ENCODE data around the gene ZNF668. TPM values are rescaled to one million over a fixed set of nuclear protein-coding genes. Genes with fewer than 3 reads are reported as not detected.

Gene ZNF668
- total and polyA plus RNA-seq, 2 of the 13 experiments (the other 11 are each of a cell fraction or from before 2014, with no cell fraction given) = 3.8 to 9.8 TPM

- peak; percentile 81 for TF ChIP-seq ZNF784 (CRISPR knock-in tag; IDR thresholded peaks at IDR 0.05; ENCODE audit: borderline replicate concordance)
- TF ChIP-seq NCOA1 (CRISPR knock-in tag; IDR thresholded peaks at IDR 0.05) = 0 out of 2 replicates have a peak, but pooled peaks have one; percentile 51
- TF ChIP-seq ZNF383 (CRISPR knock-in tag; IDR thresholded peaks at IDR 0.05; ENCODE audit: borderline replicate concordance) = no peak
- peak; percentile 76 for TF ChIP-seq ZNF772 (CRISPR knock-in tag; IDR thresholded peaks at IDR 0.05)
- TF ChIP-seq, protein P1, sequence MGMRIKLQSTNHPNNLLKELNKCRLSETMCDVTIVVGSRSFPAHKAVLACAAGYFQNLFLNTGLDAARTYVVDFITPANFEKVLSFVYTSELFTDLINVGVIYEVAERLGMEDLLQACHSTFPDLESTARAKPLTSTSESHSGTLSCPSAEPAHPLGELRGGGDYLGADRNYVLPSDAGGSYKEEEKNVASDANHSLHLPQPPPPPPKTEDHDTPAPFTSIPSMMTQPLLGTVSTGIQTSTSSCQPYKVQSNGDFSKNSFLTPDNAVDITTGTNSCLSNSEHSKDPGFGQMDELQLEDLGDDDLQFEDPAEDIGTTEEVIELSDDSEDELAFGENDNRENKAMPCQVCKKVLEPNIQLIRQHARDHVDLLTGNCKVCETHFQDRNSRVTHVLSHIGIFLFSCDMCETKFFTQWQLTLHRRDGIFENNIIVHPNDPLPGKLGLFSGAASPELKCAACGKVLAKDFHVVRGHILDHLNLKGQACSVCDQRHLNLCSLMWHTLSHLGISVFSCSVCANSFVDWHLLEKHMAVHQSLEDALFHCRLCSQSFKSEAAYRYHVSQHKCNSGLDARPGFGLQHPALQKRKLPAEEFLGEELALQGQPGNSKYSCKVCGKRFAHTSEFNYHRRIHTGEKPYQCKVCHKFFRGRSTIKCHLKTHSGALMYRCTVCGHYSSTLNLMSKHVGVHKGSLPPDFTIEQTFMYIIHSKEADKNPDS (CRISPR knock-in tag; IDR thresholded peaks at IDR 0.05) = peak; percentile 89; the same call in 1 of the 2 replicates
- TF ChIP-seq RBAK (CRISPR knock-in tag; IDR thresholded peaks at IDR 0.05) = no peak; the same call in 1 of the 2 replicates
- TF ChIP-seq, protein P2, sequence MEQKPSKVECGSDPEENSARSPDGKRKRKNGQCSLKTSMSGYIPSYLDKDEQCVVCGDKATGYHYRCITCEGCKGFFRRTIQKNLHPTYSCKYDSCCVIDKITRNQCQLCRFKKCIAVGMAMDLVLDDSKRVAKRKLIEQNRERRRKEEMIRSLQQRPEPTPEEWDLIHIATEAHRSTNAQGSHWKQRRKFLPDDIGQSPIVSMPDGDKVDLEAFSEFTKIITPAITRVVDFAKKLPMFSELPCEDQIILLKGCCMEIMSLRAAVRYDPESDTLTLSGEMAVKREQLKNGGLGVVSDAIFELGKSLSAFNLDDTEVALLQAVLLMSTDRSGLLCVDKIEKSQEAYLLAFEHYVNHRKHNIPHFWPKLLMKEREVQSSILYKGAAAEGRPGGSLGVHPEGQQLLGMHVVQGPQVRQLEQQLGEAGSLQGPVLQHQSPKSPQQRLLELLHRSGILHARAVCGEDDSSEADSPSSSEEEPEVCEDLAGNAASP (CRISPR knock-in tag; IDR thresholded peaks at IDR 0.05; ENCODE audit: borderline replicate concordance) = no peak; the same call in 1 of the 2 replicates
- no peak for TF ChIP-seq SATB2 (CRISPR knock-in tag; IDR thresholded peaks at IDR 0.05)
- peak; percentile 68; the same call in 1 of the 2 replicates for TF ChIP-seq MEIS2 (CRISPR knock-in tag; IDR thresholded peaks at IDR 0.05)
- TF ChIP-seq CEBPZ (IDR thresholded peaks at IDR 0.05; ENCODE audit: low read length) = no peak
- TF ChIP-seq KDM5A (IDR thresholded peaks at IDR 0.05; ENCODE audit: borderline replicate concordance, low read length) = no peak; the same call in 1 of the 2 replicates
- peak; percentile 41 for TF ChIP-seq ZNF317 (CRISPR knock-in tag; IDR thresholded peaks at IDR 0.05)
- peak; percentile 71; the same call in 1 of the 2 replicates for TF ChIP-seq NRL (CRISPR knock-in tag; IDR thresholded peaks at IDR 0.05; ENCODE audit: borderline replicate concordance)
- peak; percentile 82 for TF ChIP-seq IRF2 (CRISPR knock-in tag; IDR thresholded peaks at IDR 0.05)
- TF ChIP-seq PAX8 (CRISPR knock-in tag; IDR thresholded peaks at IDR 0.05; ENCODE audit: borderline replicate concordance) = no peak
- no peak for TF ChIP-seq ZNF451 (CRISPR knock-in tag; IDR thresholded peaks at IDR 0.05)
- TF ChIP-seq ZNF18 (CRISPR knock-in tag; IDR thresholded peaks at IDR 0.05; ENCODE audit: insufficient replicate concordance) = no peak
- peak; percentile 18; the same call in 1 of the 2 replicates for TF ChIP-seq ZNF713 (CRISPR knock-in tag; IDR thresholded peaks at IDR 0.05)
- no peak for TF ChIP-seq PLRG1 (conservative IDR thresholded peaks at IDR 0.05)
Observed at GRCh38 chr16:31032736-31033708, 41.0 kb downstream of the ZNF668 start, which contains the start of gene STX4 (continued).

All from HepG2 (cell line).